Adrenal gland (tissue), 12 donors: ENCODE measurements around the gene BHLHE23. TPM values are rescaled to one million over a fixed set of nuclear protein-coding genes. Genes with fewer than 3 reads are reported as not detected.

Experiments
- DNase-seq, 7 donors: peaks; one replicate each; pipeline ENCODE4 v3.0.0-alpha.2; 2019 to 2020
- H3K27ac ChIP-seq, 5 donors: fragments of 200-600 bp; sonication (generic) in 4 of 5; 1 replicate in 3 of 5; 2 replicates in 2 of 5; pipeline versions ENCODE4 v1.5.1 to v1.8.0; 2016 to 2020; ENCODE audit warnings: mild to moderate bottlenecking in 1 of 5
- H3K27me3 ChIP-seq: fragments of 200-600 bp; 2 replicates; pipeline ENCODE4 v1.8.0; 2021
- H3K36me3 ChIP-seq, 2 donors: fragments of 200-600 bp; replicated peaks in 1 of 2; 1 replicate in 1 of 2; 2 replicates in 1 of 2; pipeline versions ENCODE4 v1.5.1 to v1.8.0; 2018 to 2022
- H3K4me1 ChIP-seq, 2 donors: fragments of 200-600 bp; replicated peaks in 1 of 2; 1 replicate in 1 of 2; 2 replicates in 1 of 2; pipeline versions ENCODE4 v1.5.1 to v1.8.0; 2018 to 2021
- H3K4me3 ChIP-seq, 4 donors: fragments of 200-600 bp; sonication (generic) in 3 of 4; one replicate each; pipeline ENCODE4 v1.5.1; 2016 to 2018
- H3K9me3 ChIP-seq, 3 donors: fragments of 200-600 bp; sonication (generic) in 1 of 3; replicated peaks in 1 of 3; 1 replicate in 2 of 3; 2 replicates in 1 of 3; pipeline versions ENCODE4 v1.5.1 to v1.8.0; 2016 to 2021
- CTCF ChIP-seq, 6 experiments: fragments of 450-650 bp in 4 of 6; fragments of 200-600 bp in 2 of 6; sonication (generic) in 1 of 6; IDR thresholded peaks; 1 replicate in 5 of 6; 2 replicates in 1 of 6; pipeline versions ENCODE4 v1.5.1 to v1.8.0; 2016 to 2021; ENCODE audit warnings: antibody characterized with exemption in 6 of 6, mild to moderate bottlenecking in 2 of 6, moderate library complexity in 1 of 6
- POLR2A ChIP-seq, 2 donors: fragments of 450-650 bp; IDR thresholded peaks; one replicate each; pipeline ENCODE4 v1.6.1; 2017; ENCODE audit warnings: antibody characterized with exemption in 2 of 2, mild to moderate bottlenecking in 2 of 2, moderate library complexity in 1 of 2
- WGBS, 4 donors: extraction: QIAGEN DNeasy Blood & Tissue Kit in 2 of 4; methylation state at CpG; one replicate each; pipeline versions ENCODE4 v1.1.5 to v1.1.7; 2013 to 2017; 5-methylcytosine and 5-hydroxymethylcytosine counted together
- intact Hi-C, 2 donors: fragments of 100-400 bp; cut with DNase I; formaldehyde crosslinking; loops; one replicate each; pipeline versions ENCODE4 v1.14.1 to v1.15.0; 2022 to 2023
- polyA plus RNA-seq, 3 donors: library from polyadenylated mRNA; stranded (reverse); fragments of 200-250 nt in 2 of 3; fragments of 350-450 nt in 1 of 3; fragmentation: Illumina TruSeq in 1 of 3; extraction: RNeasy Lipid Tissue Mini Kit (QIAGEN cat#74804) in 1 of 3; gene quantifications; one replicate each; pipeline ENCODE4 v1.2.3, GENCODE V29; 2013 to 2014
- total RNA-seq, 9 donors: library from RNA; depleted of rRNA in 4 of 9; stranded (reverse); fragments of >200 nt in 4 of 9; fragments of 120-200 nt in 1 of 9; fragmentation: NEBNext Ultra II Directional in 1 of 9; extraction: Animal tissue kit (Norgen Biotek cat#: 25700) in 1 of 9; gene quantifications; one replicate each; pipeline versions ENCODE4 v1.1.0 to v1.2.4, GENCODE V29; 2013 to 2023
- donor health status: healthy with polysubstance abuse.
- donor health status: Bipolar disorder and iron deficiency.
- donor health status: DM: yes; HTN: yes; CAD: no.
- donor health status: DM: no; HTN: no; CAD: no.
- donor health status: DM: no; HTN: no; CAD: no.
- donor health status: DM: yes; HTN: yes; CAD: no.

BHLHE23 gene
- total and polyA plus RNA-seq, 12 donors: not detected

GRCh38 chr20:62993856-62994494 is 12.8 kb downstream of the BHLHE23 start:
- Histone ChIP-seq H3K4me3 (no peak overlapping the region), H3K4me1 (no peaks in the 10 kb centered on the region), H3K27me3 (peaks cover 7% of the 10 kb centered on the region), H3K36me3 (no peaks in the 10 kb centered on the region), H3K9me3 (no peaks in the 10 kb centered on the region), H3K27ac (no peak overlapping the region)
- DNase-seq: no peak
- TF ChIP-seq POLR2A (IDR thresholded peaks at IDR 0.05) (no peak), CTCF (IDR thresholded peaks at IDR 0.05) (no peak)
- intact Hi-C loops: no loop called here
- WGBS, 4 donors: 75 to 90% (median 83%) methylated on average over 16 to 23 of the region's 23 CpGs

GRCh38 chr20:62991863-62992262 is 14.9 kb downstream of the BHLHE23 start:
- intact Hi-C loops: no loop called here
- no peaks in the 10 kb centered on the region for H3K36me3 ChIP-seq
- no peak for DNase-seq
- no peaks in the 10 kb centered on the region for H3K27me3 ChIP-seq
- no peak overlapping the region for H3K4me3 ChIP-seq
- H3K4me1 ChIP-seq: no peaks in the 10 kb centered on the region
- TF ChIP-seq POLR2A (IDR thresholded peaks at IDR 0.05) (no peak), CTCF (IDR thresholded peaks at IDR 0.05) (no peak)
- no peak overlapping the region for H3K27ac ChIP-seq
- H3K9me3 ChIP-seq: no peaks in the 10 kb centered on the region
- WGBS, 4 donors: 59 to 82% (median 69%) methylated on average over 6 of the region's 6 CpGs

- 67 to 73% (median 72%) methylated on average over 3 to 13 of the region's 13 CpGs for WGBS, 4 donors
Observed at GRCh38 chr20:62991196-62991807, 15.5 kb downstream of the BHLHE23 start.

More at GRCh38 chr20:62991196-62991807, 15.5 kb downstream of the BHLHE23 start:
- intact Hi-C loops: no loop called here
- Histone ChIP-seq H3K4me1 (no peaks in the 10 kb centered on the region), H3K36me3 (no peaks in the 10 kb centered on the region), H3K9me3 (no peaks in the 10 kb centered on the region), H3K4me3 (no peak overlapping the region), H3K27me3 (no peaks in the 10 kb centered on the region), H3K27ac (no peak overlapping the region)
- DNase-seq: no peak
- TF ChIP-seq POLR2A (IDR thresholded peaks at IDR 0.05): no peak
- no peak for TF ChIP-seq CTCF (IDR thresholded peaks at IDR 0.05)
